ENCODE measurements around the gene GRIN2D. TPM values are rescaled to one million over a fixed set of nuclear protein-coding genes. Genes with fewer than 3 reads are reported as not detected.

GRIN2D gene
- total RNA-seq, 1 donor from 2014 or later, result 0.34 TPM

DNA sequence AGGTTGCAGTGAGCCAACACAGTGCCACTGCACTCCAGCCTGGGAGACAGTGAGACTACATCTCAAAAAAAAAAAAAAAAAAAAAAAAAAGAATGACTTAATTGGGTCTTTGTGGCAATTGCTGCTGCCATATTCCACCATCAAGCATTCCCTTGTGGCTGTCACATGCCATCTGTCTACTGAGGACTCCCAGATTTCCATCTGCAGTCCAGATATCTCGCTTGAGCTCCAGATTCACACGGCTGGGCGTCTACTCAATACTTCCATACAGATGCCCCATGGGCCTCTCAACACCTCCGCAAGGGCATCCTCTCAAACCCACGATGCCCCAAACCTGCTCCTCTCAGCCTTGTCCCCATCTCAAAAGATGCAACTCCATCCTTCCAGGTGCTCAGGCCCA, 42.6 kb upstream of the GRIN2D start:
- H3K9me3 Mint-ChIP-seq (ENCODE audit: low read depth), result no peaks in the 10 kb centered on the region
- no peak overlapping the region for H3K4me3 Mint-ChIP-seq (ENCODE audit: low read depth)
- peaks cover 12% of the 10 kb centered on the region for H3K4me1 Mint-ChIP-seq (ENCODE audit: low read depth)
- H3K36me3 Mint-ChIP-seq (ENCODE audit: insufficient read depth), result no peaks in the 10 kb centered on the region
- no peak overlapping the region for H3K27ac Mint-ChIP-seq
- H3K27me3 Mint-ChIP-seq, result no peaks in the 10 kb centered on the region
- TF ChIP-seq, protein P1, sequence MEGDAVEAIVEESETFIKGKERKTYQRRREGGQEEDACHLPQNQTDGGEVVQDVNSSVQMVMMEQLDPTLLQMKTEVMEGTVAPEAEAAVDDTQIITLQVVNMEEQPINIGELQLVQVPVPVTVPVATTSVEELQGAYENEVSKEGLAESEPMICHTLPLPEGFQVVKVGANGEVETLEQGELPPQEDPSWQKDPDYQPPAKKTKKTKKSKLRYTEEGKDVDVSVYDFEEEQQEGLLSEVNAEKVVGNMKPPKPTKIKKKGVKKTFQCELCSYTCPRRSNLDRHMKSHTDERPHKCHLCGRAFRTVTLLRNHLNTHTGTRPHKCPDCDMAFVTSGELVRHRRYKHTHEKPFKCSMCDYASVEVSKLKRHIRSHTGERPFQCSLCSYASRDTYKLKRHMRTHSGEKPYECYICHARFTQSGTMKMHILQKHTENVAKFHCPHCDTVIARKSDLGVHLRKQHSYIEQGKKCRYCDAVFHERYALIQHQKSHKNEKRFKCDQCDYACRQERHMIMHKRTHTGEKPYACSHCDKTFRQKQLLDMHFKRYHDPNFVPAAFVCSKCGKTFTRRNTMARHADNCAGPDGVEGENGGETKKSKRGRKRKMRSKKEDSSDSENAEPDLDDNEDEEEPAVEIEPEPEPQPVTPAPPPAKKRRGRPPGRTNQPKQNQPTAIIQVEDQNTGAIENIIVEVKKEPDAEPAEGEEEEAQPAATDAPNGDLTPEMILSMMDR (IDR thresholded peaks at IDR 0.05; ENCODE audit: unreplicated experiment), result no peak
- no peak for DNase-seq (ENCODE audit: low spot score, unreplicated experiment)

DNA sequence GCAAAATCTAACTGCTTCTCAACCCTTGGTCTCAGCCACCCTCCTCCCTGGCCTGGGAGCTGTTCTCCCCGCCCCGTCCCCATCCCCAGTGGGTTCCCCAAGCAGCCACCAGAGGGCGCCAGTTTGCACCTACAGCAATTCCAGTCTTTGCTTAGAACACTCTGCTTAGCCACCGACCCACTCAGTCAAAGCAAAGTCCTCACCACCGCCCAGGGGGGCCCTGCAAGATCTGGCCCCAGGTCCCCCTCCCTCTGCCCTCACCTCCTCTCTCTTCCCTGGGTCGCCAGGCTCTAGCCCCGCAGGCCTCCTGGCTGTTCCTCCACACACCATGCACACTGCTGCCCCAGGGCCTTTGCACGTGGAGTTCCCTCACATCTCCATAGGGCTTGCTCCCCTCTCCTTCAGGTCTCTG, 42.1 kb upstream of the GRIN2D start:
- no peaks in the 10 kb centered on the region for H3K27me3 Mint-ChIP-seq
- no peak overlapping the region for H3K4me3 Mint-ChIP-seq (ENCODE audit: low read depth)
- peaks cover 12% of the 10 kb centered on the region for H3K4me1 Mint-ChIP-seq (ENCODE audit: low read depth)
- no peaks in the 10 kb centered on the region for H3K9me3 Mint-ChIP-seq (ENCODE audit: low read depth)
- peak; percentile 65 for DNase-seq (ENCODE audit: low spot score, unreplicated experiment)
- H3K27ac Mint-ChIP-seq, result no peak overlapping the region
- TF ChIP-seq, protein P1 (IDR thresholded peaks at IDR 0.05; ENCODE audit: unreplicated experiment), result peak; percentile 73
- no peaks in the 10 kb centered on the region for H3K36me3 Mint-ChIP-seq (ENCODE audit: insufficient read depth)

DNA sequence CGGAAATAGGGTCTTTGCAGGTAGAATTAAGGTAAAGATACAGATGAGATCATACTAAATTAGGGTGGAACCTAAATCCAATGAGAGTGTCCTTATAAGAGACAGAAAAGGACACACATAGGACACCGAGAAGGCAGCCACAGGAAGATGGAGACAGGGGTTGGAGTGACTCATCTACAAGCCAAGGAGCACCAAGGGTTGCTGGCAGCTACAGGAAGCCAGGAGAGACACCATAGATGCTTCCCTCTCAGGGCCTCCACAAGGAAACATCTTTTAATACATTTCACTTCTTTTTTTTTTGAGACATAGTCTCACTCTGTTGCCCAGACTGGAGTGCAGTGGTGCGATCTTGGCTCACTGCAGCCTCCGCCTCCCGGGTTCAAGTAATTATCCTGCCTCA, 39.8 kb upstream of the GRIN2D start:
- no peak for DNase-seq (ENCODE audit: low spot score, unreplicated experiment)
- TF ChIP-seq, protein P1 (IDR thresholded peaks at IDR 0.05; ENCODE audit: unreplicated experiment), result no peak
- Mint-ChIP-seq H3K9me3 (ENCODE audit: low read depth) (no peaks in the 10 kb centered on the region), H3K27me3 (no peaks in the 10 kb centered on the region), H3K4me1 (ENCODE audit: low read depth) (peaks cover 12% of the 10 kb centered on the region), H3K4me3 (ENCODE audit: low read depth) (no peak overlapping the region), H3K27ac (no peak overlapping the region), H3K36me3 (ENCODE audit: insufficient read depth) (peaks cover 2% of the 10 kb centered on the region)

DNA sequence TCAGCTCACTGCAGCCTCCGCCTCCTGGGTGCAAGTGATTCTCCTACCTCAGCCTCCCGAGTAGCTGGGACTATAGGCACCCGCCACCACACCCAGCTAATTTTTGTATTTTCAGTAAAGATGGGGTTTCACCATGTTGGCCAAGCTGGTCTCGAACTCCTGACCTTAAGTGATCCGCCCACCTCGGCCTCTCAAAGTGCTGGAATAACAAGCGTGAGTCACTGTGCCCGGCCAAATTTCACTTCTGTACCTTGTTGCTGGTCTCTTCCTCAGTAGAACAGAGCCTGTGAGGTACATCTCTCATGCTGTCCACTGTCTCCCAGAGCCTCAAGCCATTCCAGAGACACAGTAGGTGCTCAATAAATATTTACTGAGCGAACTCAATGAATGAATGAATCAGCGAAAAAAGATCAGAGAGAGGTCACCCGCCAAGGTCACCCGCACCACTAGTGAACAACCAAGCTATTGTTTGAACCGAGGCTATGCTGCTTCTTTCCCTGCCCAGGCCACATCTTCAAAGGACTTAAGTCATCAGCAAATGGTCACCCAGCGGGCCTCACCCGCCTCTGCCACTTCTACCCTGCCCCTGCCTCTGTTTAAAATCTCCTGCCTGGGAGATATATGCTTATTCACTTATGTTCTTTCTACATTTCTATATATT, 39.0 kb upstream of the GRIN2D start:
- no peak for DNase-seq (ENCODE audit: low spot score, unreplicated experiment)
- H3K36me3 Mint-ChIP-seq (ENCODE audit: insufficient read depth), result peaks cover 2% of the 10 kb centered on the region
- TF ChIP-seq, protein P1 (IDR thresholded peaks at IDR 0.05; ENCODE audit: unreplicated experiment), result no peak
- H3K27ac Mint-ChIP-seq, result peak overlapping the region; percentile 96
- no peak overlapping the region for H3K4me3 Mint-ChIP-seq (ENCODE audit: low read depth)
- H3K27me3 Mint-ChIP-seq, result no peaks in the 10 kb centered on the region
- H3K9me3 Mint-ChIP-seq (ENCODE audit: low read depth), result no peaks in the 10 kb centered on the region
- peaks cover 12% of the 10 kb centered on the region for H3K4me1 Mint-ChIP-seq (ENCODE audit: low read depth)

DNA sequence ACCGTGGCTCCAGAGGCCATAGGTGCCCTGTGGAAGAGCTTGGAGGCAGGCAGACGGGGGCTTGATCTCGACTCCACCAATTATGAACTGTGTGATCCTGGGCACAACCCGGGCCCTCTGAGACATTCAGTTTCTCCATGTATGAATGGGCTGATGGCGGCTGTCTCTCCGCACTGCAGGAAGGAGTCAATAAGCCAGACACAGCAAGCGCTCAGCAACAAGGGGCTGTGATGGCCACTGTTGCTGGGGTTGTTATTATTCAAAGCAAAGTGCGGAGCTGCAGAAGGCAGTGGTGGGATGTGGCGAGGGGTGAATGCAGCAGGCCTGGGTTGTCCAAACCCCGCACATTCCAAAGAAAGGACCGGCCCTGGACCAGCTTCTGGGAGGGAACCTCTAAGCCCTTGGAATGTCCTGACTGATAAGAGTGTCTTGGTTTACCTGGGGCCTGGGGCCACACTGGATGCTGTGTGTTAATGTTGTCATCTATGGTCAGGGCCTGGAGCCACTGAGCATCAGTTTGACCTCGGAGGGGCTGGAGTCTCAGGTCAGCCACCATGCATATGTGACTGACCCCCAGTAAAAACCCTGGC, 38.0 kb upstream of the GRIN2D start:
- TF ChIP-seq, protein P1 (IDR thresholded peaks at IDR 0.05; ENCODE audit: unreplicated experiment), result no peak
- H3K4me1 Mint-ChIP-seq (ENCODE audit: low read depth), result peaks cover 12% of the 10 kb centered on the region
- DNase-seq (ENCODE audit: low spot score, unreplicated experiment), result no peak
- no peak overlapping the region for H3K4me3 Mint-ChIP-seq (ENCODE audit: low read depth)
- no peaks in the 10 kb centered on the region for H3K9me3 Mint-ChIP-seq (ENCODE audit: low read depth)
- H3K27me3 Mint-ChIP-seq, result no peaks in the 10 kb centered on the region
- peak overlapping the region; percentile 91 for H3K27ac Mint-ChIP-seq
- peaks cover 2% of the 10 kb centered on the region for H3K36me3 Mint-ChIP-seq (ENCODE audit: insufficient read depth)

All from progenitor cell of endocrine pancreas (in vitro differentiated cells).